OCI-LY1 (cell line): Measurements from ENCODE around the gene NECTIN1.

Experiments used
- CTCF ChIP-seq: fragments of 200-600 bp; sonication (generic), shearing (Covaris generic); IDR thresholded peaks from 2 replicates; pipeline ENCODE4 v1.5.1; 2017; ENCODE audit warnings: mild to moderate bottlenecking, antibody characterized with exemption, low read length, moderate library complexity, mixed read lengths
- EZH2 ChIP-seq: fragments of 200-600 bp; sonication (generic), shearing (Covaris generic); IDR thresholded peaks from 2 replicates; pipeline ENCODE4 v1.8.0; 2017; ENCODE audit warnings: borderline replicate concordance, mixed run types, mild to moderate bottlenecking, antibody characterized with exemption, low read length, moderate library complexity, mixed read lengths

DNA sequence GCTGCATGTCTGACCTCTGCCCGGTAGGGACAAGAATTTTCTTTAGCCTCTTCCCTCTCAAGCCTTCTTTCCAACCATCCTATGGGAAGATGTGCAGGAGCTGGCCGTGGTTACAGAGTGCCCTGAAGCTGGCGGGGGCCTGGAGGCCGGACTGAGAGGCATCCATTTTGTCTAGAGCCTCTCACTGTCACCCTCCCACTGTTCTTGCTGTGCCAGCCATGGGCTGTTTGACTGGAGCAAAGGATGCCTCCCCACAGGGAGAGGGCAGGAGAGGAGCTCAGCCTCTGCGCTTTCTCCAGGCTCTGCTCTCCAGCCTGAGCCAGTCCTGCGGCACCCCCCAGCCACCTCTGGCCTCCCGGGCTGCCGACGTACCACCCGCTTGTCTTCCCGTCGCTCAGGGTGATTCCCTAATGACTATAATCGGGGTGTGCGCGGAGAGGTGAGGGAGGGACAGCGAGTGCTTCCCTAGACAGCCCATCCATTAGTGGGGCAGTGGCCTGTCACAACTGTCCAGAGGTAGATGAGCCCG, 123.8 kb downstream of the NECTIN1 start:
- TF ChIP-seq CTCF (no peak), EZH2 (no peak)
